ENCODE results near the gene GPR62. TPM values are rescaled to one million over a fixed set of nuclear protein-coding genes. Genes with fewer than 3 reads are reported as not detected.

The GPR62 gene, protein sequence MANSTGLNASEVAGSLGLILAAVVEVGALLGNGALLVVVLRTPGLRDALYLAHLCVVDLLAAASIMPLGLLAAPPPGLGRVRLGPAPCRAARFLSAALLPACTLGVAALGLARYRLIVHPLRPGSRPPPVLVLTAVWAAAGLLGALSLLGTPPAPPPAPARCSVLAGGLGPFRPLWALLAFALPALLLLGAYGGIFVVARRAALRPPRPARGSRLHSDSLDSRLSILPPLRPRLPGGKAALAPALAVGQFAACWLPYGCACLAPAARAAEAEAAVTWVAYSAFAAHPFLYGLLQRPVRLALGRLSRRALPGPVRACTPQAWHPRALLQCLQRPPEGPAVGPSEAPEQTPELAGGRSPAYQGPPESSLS
- total RNA-seq: not detected

DNA sequence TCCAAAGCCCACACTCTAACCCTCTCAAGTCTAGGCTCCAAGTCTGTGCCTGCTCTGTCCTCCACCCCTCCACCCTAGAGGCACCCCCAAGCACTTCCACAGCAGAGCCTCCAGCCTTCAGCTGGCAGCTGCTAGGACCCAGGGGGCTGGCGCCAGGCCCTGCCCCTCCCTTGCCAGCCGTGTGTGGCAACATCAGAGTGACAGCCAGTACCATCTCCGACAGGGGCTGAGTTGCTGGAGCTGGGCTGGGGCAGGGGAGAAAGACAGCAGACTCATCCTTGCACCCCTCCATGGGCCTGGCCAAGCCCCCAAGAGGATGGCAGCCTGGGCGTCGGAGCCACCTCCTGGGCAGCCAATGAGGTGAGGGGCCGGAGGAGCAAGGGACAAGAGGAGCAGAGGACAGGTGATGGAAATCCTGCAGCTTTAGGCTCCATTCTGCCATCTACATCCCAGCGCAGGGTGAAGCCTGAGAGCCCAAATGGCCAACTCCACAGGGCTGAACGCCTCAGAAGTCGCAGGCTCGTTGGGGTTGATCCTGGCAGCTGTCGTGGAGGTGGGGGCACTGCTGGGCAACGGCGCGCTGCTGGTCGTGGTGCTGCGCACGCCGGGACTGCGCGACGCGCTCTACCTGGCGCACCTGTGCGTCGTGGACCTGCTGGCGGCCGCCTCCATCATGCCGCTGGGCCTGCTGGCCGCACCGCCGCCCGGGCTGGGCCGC, at the start of gene GPR62:
Gene GPR62, plus strand, starts transcription at position 207 of the 718 bp plus-strand sequence. Its CDS starts 272 bp downstream, at position 479.

DNA sequence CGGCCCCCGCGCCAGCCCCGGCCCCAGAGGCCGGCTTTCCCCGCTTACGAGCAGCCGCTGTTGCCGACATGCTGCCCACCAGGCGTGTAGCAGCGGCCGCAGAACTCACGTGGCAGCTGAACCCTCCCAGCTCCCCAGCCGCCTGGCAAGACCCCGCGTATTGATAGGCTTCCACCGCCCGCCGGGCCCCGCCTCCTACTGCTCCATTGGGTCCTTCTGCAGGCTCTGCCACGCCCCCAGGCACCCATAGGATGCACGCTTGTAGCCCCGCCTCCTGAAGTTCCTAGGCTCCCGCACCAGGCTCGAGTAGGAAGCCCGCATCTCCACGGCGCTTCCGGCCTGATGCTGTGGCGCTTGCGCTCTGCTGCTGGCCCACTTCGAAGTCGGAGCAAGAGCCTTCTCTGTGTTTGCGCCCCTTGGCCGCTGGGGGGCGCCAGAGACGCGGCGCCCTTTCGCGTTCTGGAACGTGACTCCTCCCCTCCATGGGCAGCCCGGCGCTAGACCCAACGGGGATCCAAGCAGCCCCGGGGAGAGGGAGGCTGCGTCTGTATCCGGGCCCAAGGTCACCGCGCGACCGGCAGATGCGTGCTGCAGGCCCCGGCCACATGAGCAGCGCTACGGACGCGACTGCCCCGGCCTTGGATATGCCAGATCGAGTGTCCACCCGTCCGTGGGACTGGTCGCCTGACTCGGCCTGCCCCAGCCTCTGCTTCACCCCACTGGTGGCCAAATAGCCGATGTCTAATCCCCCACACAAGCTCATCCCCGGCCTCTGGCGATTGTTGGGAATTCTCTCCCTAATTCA, 13.2 kb upstream of the GPR62 start, which contains the start of the genes PARP3 and RRP9:
Gene PARP3, plus strand, starts transcription at position 566 of the 805 bp plus-strand sequence. CDS start 993 bp downstream, outside the sequence.
Gene RRP9, minus strand, starts transcription at position 107 of the 805 bp plus-strand sequence. Its CDS starts 37 bp downstream, at position 70.

DNA sequence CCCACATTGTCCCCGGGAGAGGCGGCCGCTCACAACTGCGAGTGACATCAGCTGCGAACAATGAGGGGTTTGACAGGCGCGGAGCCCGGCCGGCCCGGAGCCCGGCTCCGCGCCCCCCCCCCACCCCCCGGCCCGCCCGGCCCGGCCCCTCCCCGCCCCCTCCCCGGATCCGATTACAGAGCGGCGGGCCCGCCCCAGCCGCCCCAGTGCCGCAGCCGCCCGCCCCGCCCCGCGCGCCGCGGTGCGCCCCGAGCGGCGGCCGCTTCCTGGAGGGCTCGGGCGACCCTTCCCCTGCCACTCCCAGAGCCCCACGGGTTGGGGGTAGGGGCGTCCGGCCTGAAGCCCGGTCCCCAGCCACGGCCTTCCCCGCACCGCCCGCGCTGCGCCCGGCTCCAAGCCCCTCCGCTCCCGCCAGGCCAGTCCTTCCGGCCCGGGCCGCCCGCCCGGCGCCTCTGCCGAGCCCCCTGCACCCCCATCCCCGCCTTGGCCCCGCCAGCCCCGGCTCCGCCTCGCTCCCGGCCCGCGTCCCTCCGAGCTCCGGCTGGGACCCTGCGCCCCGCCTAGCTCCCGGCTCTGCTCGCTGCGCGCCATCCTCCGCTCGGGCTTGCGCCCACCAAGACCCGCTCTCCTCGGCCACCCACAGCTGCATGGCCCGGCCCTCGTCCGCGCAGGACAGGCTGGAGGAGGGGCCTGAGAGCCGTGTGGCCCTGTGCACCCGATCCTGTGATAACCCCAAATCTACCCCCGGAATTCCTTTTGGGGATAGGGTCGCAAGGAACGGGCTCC, 12.4 kb downstream of the GPR62 start, which contains the start of gene PCBP4:
Gene PCBP4, minus strand, starts transcription at position 71 of the 786 bp plus-strand sequence. CDS start 6,214 bp downstream, outside the sequence.

DNA sequence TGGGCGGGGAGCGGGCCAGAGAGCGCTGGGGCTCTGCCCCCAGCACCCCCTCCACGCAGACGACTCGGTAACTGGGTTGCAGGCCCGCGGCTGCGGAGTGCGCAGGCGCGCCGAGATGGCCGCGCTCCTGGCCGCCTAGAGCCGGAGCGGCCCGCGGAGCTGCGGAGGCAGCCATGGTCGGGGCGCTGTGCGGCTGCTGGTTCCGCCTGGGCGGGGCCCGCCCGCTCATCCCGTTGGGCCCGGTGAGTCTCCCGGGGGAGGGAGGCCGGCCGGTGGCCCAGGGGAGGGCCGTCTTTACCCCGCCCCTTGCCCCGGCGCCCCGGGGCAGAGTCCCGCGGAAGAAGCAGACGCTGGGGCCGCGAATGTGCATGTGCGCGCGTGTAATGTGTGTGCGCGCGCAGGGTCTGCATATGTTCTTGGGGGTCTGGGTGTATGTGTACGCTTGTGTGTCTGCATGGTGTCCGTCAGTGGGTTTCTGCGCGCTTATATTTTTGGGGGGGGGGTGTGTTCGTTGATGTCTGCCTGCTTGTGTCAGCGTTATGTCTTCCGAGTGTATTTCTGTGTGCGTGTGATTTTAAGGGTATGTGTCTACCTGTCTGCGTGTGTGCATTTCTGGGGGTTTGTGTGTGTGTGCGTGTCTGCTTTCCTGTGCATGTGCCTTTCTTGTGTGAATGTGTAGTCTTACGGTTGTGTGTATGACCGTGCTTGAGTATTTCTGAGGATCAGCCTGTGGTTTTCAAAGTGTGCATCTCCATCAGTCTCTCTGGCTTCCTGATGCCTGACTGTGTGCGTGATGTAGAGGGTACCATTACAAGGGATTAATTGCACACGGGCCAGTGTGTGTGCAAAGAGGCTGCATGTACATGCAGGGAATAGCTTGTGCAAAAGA, 20.0 kb downstream of the GPR62 start, which contains the start of gene ABHD14A:
Gene ABHD14A, plus strand, starts transcription at position 102 of the 889 bp plus-strand sequence. Its CDS starts 72 bp downstream, at position 174.

DNA sequence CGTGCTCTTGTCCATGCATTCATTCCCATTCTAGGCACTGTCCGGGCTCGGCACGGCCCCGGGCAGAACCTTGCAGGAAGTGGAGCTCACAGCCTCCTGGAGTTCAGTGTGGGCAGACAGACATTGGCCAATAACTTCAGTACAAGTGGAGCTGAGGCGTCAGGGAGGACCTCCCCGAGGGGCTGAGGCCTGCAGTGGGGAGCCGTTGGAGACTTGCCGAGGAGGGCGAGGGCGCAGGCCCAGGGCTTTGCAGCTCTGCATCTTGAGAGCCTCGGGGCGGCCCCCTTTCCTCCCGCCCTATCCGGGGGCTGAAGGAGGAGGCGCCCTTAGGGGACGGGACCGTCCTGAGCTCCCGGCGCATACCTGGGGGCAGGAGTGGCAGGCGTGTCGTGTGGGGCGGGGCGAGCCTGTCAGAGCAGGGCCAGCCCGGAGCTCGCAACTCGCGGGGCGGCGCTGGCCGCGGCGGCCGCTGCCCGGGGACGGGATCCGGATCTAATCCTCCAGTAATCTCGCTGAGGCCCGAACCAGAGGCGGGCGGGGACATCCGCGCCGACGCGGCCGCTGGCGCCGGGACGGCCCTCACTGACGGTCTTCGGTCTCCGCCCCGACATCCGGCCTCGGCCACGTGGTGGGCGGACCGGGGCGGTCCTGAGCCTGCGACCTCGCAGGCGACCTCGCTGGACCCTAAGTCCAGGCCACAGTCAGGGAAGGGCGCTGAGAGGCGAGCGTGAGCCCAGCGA, 27.8 kb downstream of the GPR62 start, which contains the start of gene ACY1:
Gene ACY1, plus strand, starts transcription at position 698 of the 740 bp plus-strand sequence. CDS start 530 bp downstream, outside the sequence.

DNA sequence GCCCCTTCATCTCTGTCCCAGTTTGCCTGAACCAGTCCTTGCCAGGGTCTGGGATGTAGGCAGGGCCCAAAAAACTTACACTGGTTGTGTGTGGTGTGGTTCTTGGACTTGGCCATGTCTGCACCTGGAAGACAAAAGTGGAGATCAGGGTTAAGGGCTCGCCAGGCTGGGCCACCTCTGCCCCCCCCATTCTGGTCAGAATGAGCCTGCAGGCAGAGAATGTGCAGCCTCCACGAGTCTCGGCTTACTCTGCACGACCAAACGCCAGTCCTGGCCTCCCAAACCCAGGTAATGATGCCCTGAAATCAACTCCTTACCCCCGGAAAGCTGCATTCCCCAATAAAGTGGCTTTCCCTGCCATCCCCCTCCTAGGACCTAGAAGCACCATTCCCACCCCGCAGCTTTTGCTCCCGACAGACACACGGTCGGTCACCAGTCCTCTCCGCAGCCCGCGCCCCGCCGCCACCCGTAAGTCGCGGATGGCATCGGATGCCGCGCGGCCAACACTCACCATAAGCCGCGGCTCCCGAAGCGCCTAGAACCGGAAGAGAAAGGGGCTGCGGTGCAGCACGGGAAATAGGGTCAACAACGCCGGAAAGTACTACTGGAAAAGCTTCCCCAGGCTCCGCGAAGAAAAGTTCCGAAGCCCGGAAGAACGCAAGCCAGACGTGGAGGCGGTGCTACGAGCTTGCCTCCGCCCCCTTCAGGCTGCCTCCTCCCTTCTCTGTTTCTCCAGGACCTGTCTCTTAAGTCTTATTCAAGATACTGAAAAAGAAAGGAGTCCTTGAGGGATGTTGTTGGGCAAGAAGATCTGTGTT, 40.4 kb downstream of the GPR62 start, which contains the start of gene RPL29:
Gene RPL29, minus strand, starts transcription at position 550 of the 818 bp plus-strand sequence. Its CDS starts 434 bp downstream, at position 116.

Other genes with a start within 250 kb of the GPR62 start
- gene GRM2, start 248.3 kb upstream of the GPR62 start, total RNA-seq: 1 to 10 TPM; 1.9 to 4.1 TPM
- gene IQCF6, start 176.1 kb upstream of the GPR62 start, total RNA-seq: not detected
- gene IQCF2, start 93.8 kb upstream of the GPR62 start, total RNA-seq: not detected
- not detected for gene IQCF5, start 79.8 kb upstream of the GPR62 start, total RNA-seq
- gene IQCF1, start 52.0 kb upstream of the GPR62 start, total RNA-seq: not detected
- 10 to 100 TPM; 18.8 to 19.4 TPM for gene RRP9, start 13.5 kb upstream of the GPR62 start, total RNA-seq
- gene PARP3, start 13.0 kb upstream of the GPR62 start, total RNA-seq: 10 to 100 TPM; 22.1 to 23.2 TPM
- 10 to 100 TPM; 23.5 to 25.3 TPM for gene PCBP4, start 12.1 kb downstream of the GPR62 start, total RNA-seq
- gene ABHD14B, start 18.7 kb downstream of the GPR62 start, total RNA-seq: 10 to 100 TPM; 65.8 to 68.9 TPM
- gene ABHD14A, start 19.7 kb downstream of the GPR62 start, total RNA-seq: 10 to 100 TPM; 13.2 to 14.1 TPM
- gene ACY1, start 28.2 kb downstream of the GPR62 start, total RNA-seq: 10 to 100 TPM; 27.8 to 28.8 TPM
- gene RPL29, start 40.5 kb downstream of the GPR62 start, total RNA-seq: 1,000 to 10,000 TPM; 1,560 to 1,569 TPM
- 10 to 100 TPM; 43.2 to 44.0 TPM for gene DUSP7, start 101.2 kb downstream of the GPR62 start, total RNA-seq
- 10 to 100 TPM; 19.1 to 20.2 TPM for gene POC1A, start 199.0 kb downstream of the GPR62 start, total RNA-seq
- 10 to 100 TPM; 43.4 to 45.6 TPM for gene ALAS1, start 242.8 kb downstream of the GPR62 start, total RNA-seq

Data from activated naive CD4-positive, alpha-beta T cell treated with anti-CD3 and anti-CD28 coated beads, Interleukin-2, amount 10 ng/mL, durations not matched to agents 5 hours and 36 hours (primary cell).